ENCODE data around the gene LRRC32. TPM values are rescaled to one million over a fixed set of nuclear protein-coding genes. Genes with fewer than 3 reads are reported as not detected.

Gene LRRC32
- total and polyA plus RNA-seq, 10 of the 15 experiments (the other 5 are each of a cell fraction or from before 2014, with no cell fraction given): 0.56 to 20.8 (median 7.4) TPM

DNA sequence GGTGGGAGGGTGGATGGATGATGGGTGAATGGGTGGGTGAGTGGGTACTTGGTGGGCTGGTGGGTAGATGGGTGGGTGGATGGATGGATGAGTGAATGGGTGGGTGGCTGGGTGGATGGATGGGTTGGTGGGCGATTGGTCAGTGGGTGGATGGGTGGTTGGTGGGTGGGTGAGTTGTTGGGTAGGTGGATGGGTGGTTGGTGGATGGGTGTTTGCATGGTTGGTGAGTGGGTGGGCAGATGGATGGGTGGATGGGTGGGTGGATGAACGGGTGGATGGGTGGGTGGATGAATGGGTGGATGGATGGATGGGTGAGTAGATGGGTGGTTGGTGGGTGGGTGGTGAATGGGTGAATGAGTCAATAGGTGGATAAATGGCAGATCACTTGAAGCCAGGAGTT is 43.0 kb upstream of the LRRC32 start:
- RAD21 ChIA-PET (ENCODE audit: unreplicated experiment): interaction anchor here (0.7 kb wide), 1 partner anchor 86 kb away, joined by 3 read pairs; no protein-coding TSS in a partner anchor
- H3K27ac ChIP-seq (ENCODE audit: control insufficient read depth, insufficient read depth): no peak overlapping the region
- TF ChIP-seq CHD1 (IDR thresholded peaks at IDR 0.05; ENCODE audit: low read depth, low read length): no peak
- TF ChIP-seq, protein P1, sequence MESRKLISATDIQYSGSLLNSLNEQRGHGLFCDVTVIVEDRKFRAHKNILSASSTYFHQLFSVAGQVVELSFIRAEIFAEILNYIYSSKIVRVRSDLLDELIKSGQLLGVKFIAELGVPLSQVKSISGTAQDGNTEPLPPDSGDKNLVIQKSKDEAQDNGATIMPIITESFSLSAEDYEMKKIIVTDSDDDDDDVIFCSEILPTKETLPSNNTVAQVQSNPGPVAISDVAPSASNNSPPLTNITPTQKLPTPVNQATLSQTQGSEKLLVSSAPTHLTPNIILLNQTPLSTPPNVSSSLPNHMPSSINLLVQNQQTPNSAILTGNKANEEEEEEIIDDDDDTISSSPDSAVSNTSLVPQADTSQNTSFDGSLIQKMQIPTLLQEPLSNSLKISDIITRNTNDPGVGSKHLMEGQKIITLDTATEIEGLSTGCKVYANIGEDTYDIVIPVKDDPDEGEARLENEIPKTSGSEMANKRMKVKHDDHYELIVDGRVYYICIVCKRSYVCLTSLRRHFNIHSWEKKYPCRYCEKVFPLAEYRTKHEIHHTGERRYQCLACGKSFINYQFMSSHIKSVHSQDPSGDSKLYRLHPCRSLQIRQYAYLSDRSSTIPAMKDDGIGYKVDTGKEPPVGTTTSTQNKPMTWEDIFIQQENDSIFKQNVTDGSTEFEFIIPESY (IDR thresholded peaks at IDR 0.05): no peak
- TF ChIP-seq MYB (IDR thresholded peaks at IDR 0.05; ENCODE audit: borderline replicate concordance, low read depth, low read length): no peak
- TF ChIP-seq EZH2 (IDR thresholded peaks at IDR 0.05; ENCODE audit: borderline replicate concordance, control insufficient read depth, low read depth, low read length): no peak
- no peak for TF ChIP-seq FOXM1 (IDR thresholded peaks at IDR 0.05; ENCODE audit: low read depth, low read length)
- TF ChIP-seq RCOR1 (conservative IDR thresholded peaks at IDR 0.05; ENCODE audit: low read depth, low read length): no peak
- no peak for TF ChIP-seq BCLAF1 (IDR thresholded peaks at IDR 0.05)
- no peak for TF ChIP-seq FOS (IDR thresholded peaks at IDR 0.05; ENCODE audit: borderline replicate concordance, extremely low read depth, insufficient read length)
- TF ChIP-seq, protein P2, sequence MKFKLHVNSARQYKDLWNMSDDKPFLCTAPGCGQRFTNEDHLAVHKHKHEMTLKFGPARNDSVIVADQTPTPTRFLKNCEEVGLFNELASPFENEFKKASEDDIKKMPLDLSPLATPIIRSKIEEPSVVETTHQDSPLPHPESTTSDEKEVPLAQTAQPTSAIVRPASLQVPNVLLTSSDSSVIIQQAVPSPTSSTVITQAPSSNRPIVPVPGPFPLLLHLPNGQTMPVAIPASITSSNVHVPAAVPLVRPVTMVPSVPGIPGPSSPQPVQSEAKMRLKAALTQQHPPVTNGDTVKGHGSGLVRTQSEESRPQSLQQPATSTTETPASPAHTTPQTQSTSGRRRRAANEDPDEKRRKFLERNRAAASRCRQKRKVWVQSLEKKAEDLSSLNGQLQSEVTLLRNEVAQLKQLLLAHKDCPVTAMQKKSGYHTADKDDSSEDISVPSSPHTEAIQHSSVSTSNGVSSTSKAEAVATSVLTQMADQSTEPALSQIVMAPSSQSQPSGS (IDR thresholded peaks at IDR 0.05; ENCODE audit: low read length): no peak
- TF ChIP-seq BMI1 (IDR thresholded peaks at IDR 0.05; ENCODE audit: borderline replicate concordance): no peak
- TF ChIP-seq, protein P3, sequence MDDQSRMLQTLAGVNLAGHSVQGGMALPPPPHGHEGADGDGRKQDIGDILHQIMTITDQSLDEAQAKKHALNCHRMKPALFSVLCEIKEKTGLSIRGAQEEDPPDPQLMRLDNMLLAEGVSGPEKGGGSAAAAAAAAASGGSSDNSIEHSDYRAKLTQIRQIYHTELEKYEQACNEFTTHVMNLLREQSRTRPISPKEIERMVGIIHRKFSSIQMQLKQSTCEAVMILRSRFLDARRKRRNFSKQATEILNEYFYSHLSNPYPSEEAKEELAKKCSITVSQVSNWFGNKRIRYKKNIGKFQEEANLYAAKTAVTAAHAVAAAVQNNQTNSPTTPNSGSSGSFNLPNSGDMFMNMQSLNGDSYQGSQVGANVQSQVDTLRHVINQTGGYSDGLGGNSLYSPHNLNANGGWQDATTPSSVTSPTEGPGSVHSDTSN (IDR thresholded peaks at IDR 0.05; ENCODE audit: insufficient replicate concordance, low read depth, low read length): no peak
- no peak for TF ChIP-seq SMAD1 (IDR thresholded peaks at IDR 0.05; ENCODE audit: low read depth, partially characterized antibody)
- no TSS peak for BruUV-seq (replicated peaks)
- CTCF ChIA-PET: interaction anchor here (1.0 kb wide), 1 partner anchor 11 kb away, joined by 5 read pairs; no protein-coding TSS in a partner anchor
- POLR2A ChIA-PET: no interaction called here
- ATAC-seq (no peak), FAIRE-seq (no peak), DNase-seq (ENCODE audit: low read depth, low spot score) (no peak)
- SMC1A ChIA-PET (ENCODE audit: uncharacterized antibody, unreplicated experiment): no interaction called here
- H3K4me3 ChIP-seq: no peak overlapping the region
- no peaks in the 10 kb centered on the region for H3K4me1 ChIP-seq (ENCODE audit: control insufficient read depth, insufficient read depth, low read length)
- H2AFZ ChIP-seq (ENCODE audit: control insufficient read depth, low read depth, low read length): no peak overlapping the region
- no peaks in the 10 kb centered on the region for H3K36me3 ChIP-seq (ENCODE audit: control insufficient read depth in 2 of 2, insufficient read depth in 2 of 2, low read length in 1 of 2)
- H3K4me2 ChIP-seq (ENCODE audit: control insufficient read depth, insufficient read depth): no peak overlapping the region
- in situ Hi-C loops (cut with MboI) (no loop called here), intact Hi-C loops (cut with micrococcal nuclease; ENCODE audit: unreplicated experiment) (no loop called here)
- no peaks in the 10 kb centered on the region for H3K9me3 ChIP-seq (replicated peaks; ENCODE audit: control insufficient read depth, insufficient read depth, low read length)
- no CpG with 5 or more reads among the region's 2 CpGs for WGBS (ENCODE audit: insufficient coverage, insufficient replicate concordance, low lambda C conversion rate, missing lambda C conversion rate)
- no peaks in the 10 kb centered on the region for H3K79me2 ChIP-seq (ENCODE audit: control insufficient read depth, insufficient read depth, low read length)
- H4K20me1 ChIP-seq (ENCODE audit: control insufficient read depth, insufficient read depth): no peaks in the 10 kb centered on the region
- H3K9ac ChIP-seq (ENCODE audit: control insufficient read depth, insufficient read depth, low read length): no peak overlapping the region
- no peaks in the 10 kb centered on the region for H3K27me3 ChIP-seq (replicated peaks in 1 of 2; ENCODE audit: control insufficient read depth in 2 of 2, insufficient read depth in 2 of 2, low read length in 1 of 2)
